HEK293 (cell line): Measurements from ENCODE around the gene OXNAD1.

Experiments
- CTCF ChIA-PET: fragments of 350-600 bp; formaldehyde crosslinking; extraction: SDS; loops from one replicate; lab custom pipeline; 2021; ENCODE audit warnings: antibody characterized with exemption; lab: Yijun Ruan, JAX
- POLR2A ChIA-PET: fragments of 300-600 bp; formaldehyde crosslinking; extraction: SDS; loops from one replicate; lab custom pipeline; 2020; ENCODE audit warnings: antibody characterized with exemption, inconsistent platforms; lab: Yijun Ruan, JAX
- H3K27ac ChIP-seq: fragments of 200-500 bp; sonication (Bioruptor generic); 2 replicates; pipeline ENCODE4 v1.5.1; 2014; ENCODE audit warnings: low read depth, low read length, control low read depth, inconsistent platforms; ENCODE audit errors: extremely low read depth
- H3K36me3 ChIP-seq, 2 experiments: fragments of 200-500 bp in 1 of 2; sonication (Bioruptor generic) in 1 of 2; 1 replicate in 1 of 2; 2 replicates in 1 of 2; pipeline ENCODE4 v1.5.1; 2014 to 2017; ENCODE audit warnings: inconsistent platforms in 2 of 2, low read length in 2 of 2; ENCODE audit not compliant: control insufficient read depth in 2 of 2, insufficient read depth in 1 of 2
- H3K4me1 ChIP-seq: fragments of 200-500 bp; sonication (Bioruptor generic); 2 replicates; pipeline ENCODE4 v1.5.1; 2014; ENCODE audit warnings: mild to moderate bottlenecking, low read length, inconsistent platforms; ENCODE audit not compliant: control insufficient read depth, insufficient read depth
- H3K4me3 ChIP-seq: 2 replicates; pipeline ENCODE4 v1.5.1; 2011; ENCODE audit warnings: low read depth, mild to moderate bottlenecking, control low read depth, low read length, moderate library complexity
- H3K9me3 ChIP-seq: fragments of 200-500 bp; sonication (Bioruptor generic); 2 replicates; pipeline ENCODE4 v1.5.1; 2014; ENCODE audit warnings: low read depth, low read length, inconsistent platforms; ENCODE audit not compliant: control insufficient read depth, insufficient read depth
- GLIS1 ChIP-seq: fragments of 450-650 bp; formaldehyde crosslinking; IDR thresholded peaks from 2 replicates; pipeline ENCODE4 v1.5.1; 2016; ENCODE audit warnings: missing biosample characterization, missing genetic modification characterization
- HOXD13 ChIP-seq: sonication (generic); formaldehyde crosslinking; IDR thresholded peaks from 2 replicates; pipeline ENCODE4 v1.8.0; 2022; ENCODE audit warnings: missing genetic modification reagents, borderline replicate concordance
- KLF1 ChIP-seq: fragments of 450-650 bp; formaldehyde crosslinking; IDR thresholded peaks from 2 replicates; pipeline ENCODE4 v1.5.1; 2016; ENCODE audit warnings: missing biosample characterization, missing genetic modification characterization
- KLF16 ChIP-seq: fragments of 450-650 bp; formaldehyde crosslinking; IDR thresholded peaks from 2 replicates; pipeline ENCODE4 v1.5.1; 2017; ENCODE audit warnings: missing biosample characterization, missing genetic modification characterization
- KLF9 ChIP-seq: fragments of 450-650 bp; formaldehyde crosslinking; IDR thresholded peaks from 2 replicates; pipeline ENCODE4 v1.5.1; 2016; ENCODE audit warnings: missing biosample characterization, missing genetic modification characterization, low read depth
- PRDM1 ChIP-seq: fragments of 450-650 bp; formaldehyde crosslinking; IDR thresholded peaks from 2 replicates; pipeline ENCODE4; 2016; ENCODE audit warnings: missing biosample characterization, missing genetic modification characterization
- ZBTB21 ChIP-seq: fragments of 450-650 bp; formaldehyde crosslinking; IDR thresholded peaks from 2 replicates; pipeline ENCODE4 v1.5.1; 2017; ENCODE audit warnings: missing biosample characterization, missing genetic modification characterization
- ZNF112 ChIP-seq: fragments of 450-650 bp; formaldehyde crosslinking; IDR thresholded peaks from 2 replicates; pipeline ENCODE4 v1.5.0; 2017; ENCODE audit warnings: missing biosample characterization, missing genetic modification characterization
- ZNF146 ChIP-seq: fragments of 450-650 bp; formaldehyde crosslinking; IDR thresholded peaks from 2 replicates; pipeline ENCODE4 v1.5.1; 2016; ENCODE audit warnings: missing biosample characterization, missing genetic modification characterization
- ZNF157 ChIP-seq: fragments of 450-650 bp; formaldehyde crosslinking; IDR thresholded peaks from 2 replicates; pipeline ENCODE4 v1.5.1; 2016; ENCODE audit warnings: missing biosample characterization, missing genetic modification characterization
- ZNF24 ChIP-seq: fragments of 450-650 bp; formaldehyde crosslinking; IDR thresholded peaks from 2 replicates; pipeline ENCODE4 v1.5.1; 2016; ENCODE audit warnings: missing biosample characterization, missing genetic modification characterization
- ZNF280D ChIP-seq: fragments of 450-650 bp; formaldehyde crosslinking; IDR thresholded peaks from 2 replicates; pipeline ENCODE4 v1.5.1; 2016; ENCODE audit warnings: missing biosample characterization, missing genetic modification characterization
- ZNF433 ChIP-seq: fragments of 450-650 bp; formaldehyde crosslinking; IDR thresholded peaks from 2 replicates; pipeline ENCODE4 v1.5.1; 2016; ENCODE audit warnings: missing biosample characterization, missing genetic modification characterization, low read depth
- ZNF449 ChIP-seq: fragments of 450-650 bp; formaldehyde crosslinking; IDR thresholded peaks from 2 replicates; pipeline ENCODE4 v1.5.1; 2017; ENCODE audit warnings: missing biosample characterization, mild to moderate bottlenecking, missing genetic modification characterization, moderate library complexity
- ZNF510 ChIP-seq: fragments of 450-650 bp; formaldehyde crosslinking; IDR thresholded peaks from 2 replicates; pipeline ENCODE4 v1.5.1; 2018; ENCODE audit warnings: mild to moderate bottlenecking, missing genetic modification characterization, missing biosample characterization; ENCODE audit not compliant: insufficient replicate concordance
- ZNF549 ChIP-seq: fragments of 450-650 bp; IDR thresholded peaks from 2 replicates; pipeline ENCODE4 v1.5.1; 2018; ENCODE audit warnings: missing biosample characterization, missing genetic modification characterization, mild to moderate bottlenecking, inconsistent platforms, moderate library complexity
- ZNF571 ChIP-seq: fragments of 450-650 bp; formaldehyde crosslinking; IDR thresholded peaks from 2 replicates; pipeline ENCODE4 v1.5.0; 2017; ENCODE audit warnings: missing biosample characterization, missing genetic modification characterization
- ZNF585B ChIP-seq: fragments of 450-650 bp; formaldehyde crosslinking; IDR thresholded peaks from 2 replicates; pipeline ENCODE4 v1.5.1; 2016; ENCODE audit warnings: missing biosample characterization, missing genetic modification characterization
- ZNF626 ChIP-seq: fragments of 450-650 bp; sonication (Bioruptor Pico); formaldehyde crosslinking; IDR thresholded peaks from 2 replicates; pipeline ENCODE4 v1.5.1; 2018; ENCODE audit warnings: missing biosample characterization, missing genetic modification characterization, inconsistent platforms
- ZNF707 ChIP-seq: fragments of 450-650 bp; formaldehyde crosslinking; IDR thresholded peaks from 2 replicates; pipeline ENCODE4 v1.5.1; 2016; ENCODE audit warnings: missing biosample characterization, missing genetic modification characterization
- ZNF777 ChIP-seq: fragments of 450-650 bp; formaldehyde crosslinking; IDR thresholded peaks from 2 replicates; pipeline ENCODE4 v1.5.1; 2017; ENCODE audit warnings: missing biosample characterization, missing genetic modification characterization, borderline replicate concordance
- ZNF830 ChIP-seq: fragments of 450-650 bp; IDR thresholded peaks from 2 replicates; pipeline ENCODE4 v1.5.0; 2018; ENCODE audit warnings: missing biosample characterization, missing genetic modification characterization, low read depth, mild to moderate bottlenecking, moderate library complexity
- ZNF843 ChIP-seq: fragments of 450-650 bp; formaldehyde crosslinking; IDR thresholded peaks from 2 replicates; pipeline ENCODE4 v1.5.1; 2016; ENCODE audit warnings: missing biosample characterization, missing genetic modification characterization
- ZSCAN23 ChIP-seq: fragments of 450-650 bp; formaldehyde crosslinking; IDR thresholded peaks from 2 replicates; pipeline ENCODE4 v1.5.1; 2016; ENCODE audit warnings: missing biosample characterization, missing genetic modification characterization

OXNAD1 gene

GRCh38 chr3:16316847-16317560 is 52.0 kb downstream of the OXNAD1 start (continued):
- TF ChIP-seq ZNF280D (tag by site-specific recombination) (no peak), ZNF626 (tag by site-specific recombination) (no peak), ZSCAN23 (no peak), ZBTB21 (tag by site-specific recombination) (no peak), ZNF146 (tag by site-specific recombination) (no peak), KLF16 (tag by site-specific recombination) (no peak)

GRCh38 chr3:16317561-16317945 is 52.5 kb downstream of the OXNAD1 start:
- Histone ChIP-seq H3K4me1 (no peaks in the 10 kb centered on the region), H3K27ac (no peak overlapping the region), H3K36me3 (peaks cover 0 to 64% of the 10 kb centered on the region in 2 experiments; a peak in 2 of 3 replicates), H3K9me3 (no peaks in the 10 kb centered on the region), H3K4me3 (no peak overlapping the region)
- ChIA-PET POLR2A (no interaction called here), CTCF (interaction anchor here (0.7 to 2.8 kb wide), 6 partner anchors 10 to 828 kb away, joined by 3 to 8 read pairs (median 3); no protein-coding TSS in a partner anchor)
- TF ChIP-seq HOXD13 (CRISPR knock-in tag) (no peak), ZNF24 (tag by site-specific recombination) (no peak), ZNF571 (tag by site-specific recombination) (no peak), ZNF112 (no peak), ZNF449 (tag by site-specific recombination) (no peak)

GRCh38 chr3:16318176-16318575 is 53.2 kb downstream of the OXNAD1 start:
- no peak overlapping the region for H3K4me3 ChIP-seq
- POLR2A ChIA-PET = no interaction called here
- H3K36me3 ChIP-seq = peaks cover 0 to 68% of the 10 kb centered on the region in 2 experiments; a peak in 2 of 3 replicates
- no peaks in the 10 kb centered on the region for H3K9me3 ChIP-seq
- TF ChIP-seq PRDM1 (no peak), ZNF707 (tag by site-specific recombination) (no peak)
- CTCF ChIA-PET = interaction anchor here (0.7 to 2.8 kb wide), 6 partner anchors 10 to 30 kb away, joined by 3 to 8 read pairs (median 4); no protein-coding TSS in a partner anchor
- H3K4me1 ChIP-seq = no peaks in the 10 kb centered on the region
- no peak overlapping the region for H3K27ac ChIP-seq

GRCh38 chr3:16319307-16319706 is 54.3 kb downstream of the OXNAD1 start:
- no peak for TF ChIP-seq ZNF830
- no peak for TF ChIP-seq ZNF510 (tag by site-specific recombination)
- TF ChIP-seq KLF1 (tag by site-specific recombination) = no peak
- no peak for TF ChIP-seq KLF9 (tag by site-specific recombination)
- no peak for TF ChIP-seq ZNF707 (tag by site-specific recombination)
- TF ChIP-seq ZNF777 (tag by site-specific recombination) = no peak
- TF ChIP-seq ZNF585B (tag by site-specific recombination) = no peak
- TF ChIP-seq KLF16 (tag by site-specific recombination) = no peak
- TF ChIP-seq ZNF843 = no peak
- no peak for TF ChIP-seq ZNF433
- TF ChIP-seq ZNF157 (tag by site-specific recombination) = no peak
- TF ChIP-seq GLIS1 (tag by site-specific recombination) = no peak
- TF ChIP-seq ZNF549 (tag by site-specific recombination) = no peak
- no peak overlapping the region for H3K4me3 ChIP-seq
- ChIA-PET CTCF (interaction anchor here (0.6 to 2.8 kb wide), 17 partner anchors 11 to 901 kb away, joined by 3 to 15 read pairs (median 5); no protein-coding TSS in a partner anchor), POLR2A (no interaction called here)
- H3K9me3 ChIP-seq = no peaks in the 10 kb centered on the region
- H3K27ac ChIP-seq = no peak overlapping the region
- H3K4me1 ChIP-seq = no peaks in the 10 kb centered on the region
- H3K36me3 ChIP-seq = peaks cover 0 to 65% of the 10 kb centered on the region in 2 experiments; a peak in 2 of 3 replicates
